Measurements from ENCODE around the gene GPR61.

The GPR61 gene

GRCh38 chr1:109569323-109569722, 29.7 kb downstream of the GPR61 start:
- Histone ChIP-seq H3K27ac (ENCODE audit: low read depth in 2 of 2, low read length in 2 of 2) (no peak overlapping the region), H3K4me1 (ENCODE audit: control insufficient read depth in 2 of 2, insufficient read depth in 2 of 2, low read length in 2 of 2) (peaks cover under 1 to 17% of the 10 kb centered on the region in 2 donors), H3K27me3 (ENCODE audit: control insufficient read depth in 2 of 2, insufficient read depth in 2 of 2, low read length in 2 of 2) (no peaks in the 10 kb centered on the region), H3K36me3 (ENCODE audit: control insufficient read depth in 2 of 2, insufficient read depth in 2 of 2, low read length in 2 of 2) (no peaks in the 10 kb centered on the region), H3K9ac (ENCODE audit: low read depth in 1 of 2, low read length in 2 of 2) (no peak overlapping the region), H3K4me3 (ENCODE audit: low read length in 2 of 2) (no peak overlapping the region), H3K9me3 (ENCODE audit: control insufficient read depth in 2 of 2, low read length in 2 of 2) (no peaks in the 10 kb centered on the region)

DNA sequence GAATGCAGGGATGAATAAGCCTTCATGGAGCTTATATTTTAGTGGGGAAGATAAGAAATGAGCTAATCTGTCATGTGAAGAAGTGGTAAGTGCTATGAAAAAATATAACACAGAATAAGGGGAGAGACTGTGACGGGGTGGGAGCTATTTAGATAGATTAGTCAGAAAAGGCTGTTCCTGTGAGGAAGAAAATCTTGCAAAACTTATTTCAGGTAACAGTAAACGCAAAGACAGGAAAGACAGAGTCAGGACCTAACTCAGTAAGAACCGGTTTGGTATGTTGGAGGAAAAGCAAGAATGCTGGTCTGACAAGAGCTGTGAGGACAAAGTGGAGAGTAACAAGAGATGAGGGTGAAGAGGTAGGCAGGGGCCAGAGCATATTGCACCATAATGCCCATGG, 30.7 kb downstream of the GPR61 start:
- H3K4me3 ChIP-seq (ENCODE audit: low read length in 2 of 2): no peak overlapping the region
- no peaks in the 10 kb centered on the region for H3K36me3 ChIP-seq (ENCODE audit: control insufficient read depth in 2 of 2, insufficient read depth in 2 of 2, low read length in 2 of 2)
- H3K27me3 ChIP-seq (ENCODE audit: control insufficient read depth in 2 of 2, insufficient read depth in 2 of 2, low read length in 2 of 2): no peaks in the 10 kb centered on the region
- peaks cover 0 to 17% of the 10 kb centered on the region in 2 donors for H3K4me1 ChIP-seq (ENCODE audit: control insufficient read depth in 2 of 2, insufficient read depth in 2 of 2, low read length in 2 of 2)
- H3K9ac ChIP-seq (ENCODE audit: low read depth in 1 of 2, low read length in 2 of 2): no peak overlapping the region
- H3K27ac ChIP-seq (ENCODE audit: low read depth in 2 of 2, low read length in 2 of 2): no peak overlapping the region
- H3K9me3 ChIP-seq (ENCODE audit: control insufficient read depth in 2 of 2, low read length in 2 of 2): no peaks in the 10 kb centered on the region

DNA sequence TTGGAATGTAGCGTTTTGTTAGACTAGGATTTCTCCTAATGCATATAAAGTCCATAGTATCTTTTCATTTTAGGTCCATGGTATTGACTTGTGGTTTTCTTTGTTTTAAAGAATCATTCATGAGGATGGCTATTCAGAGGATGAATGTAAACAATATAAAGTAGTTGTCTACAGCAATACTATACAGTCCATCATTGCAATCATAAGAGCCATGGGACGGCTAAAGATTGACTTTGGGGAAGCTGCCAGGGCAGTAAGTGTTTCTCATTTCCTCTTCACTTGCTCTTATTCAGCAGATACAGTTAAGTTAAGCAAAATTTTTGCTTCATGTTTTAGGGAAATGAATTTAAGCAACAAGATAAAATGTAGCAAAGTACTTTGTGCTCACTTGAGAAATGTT, 34.1 kb downstream of the GPR61 start:
- peaks cover 0 to 4% of the 10 kb centered on the region in 2 donors for H3K36me3 ChIP-seq (ENCODE audit: control insufficient read depth in 2 of 2, insufficient read depth in 2 of 2, low read length in 2 of 2)
- H3K9me3 ChIP-seq (ENCODE audit: control insufficient read depth in 2 of 2, low read length in 2 of 2): no peaks in the 10 kb centered on the region
- H3K27me3 ChIP-seq (ENCODE audit: control insufficient read depth in 2 of 2, insufficient read depth in 2 of 2, low read length in 2 of 2): no peaks in the 10 kb centered on the region
- no peak overlapping the region for H3K9ac ChIP-seq (ENCODE audit: low read depth in 1 of 2, low read length in 2 of 2)
- no peak overlapping the region for H3K4me3 ChIP-seq (ENCODE audit: low read length in 2 of 2)
- H3K4me1 ChIP-seq (ENCODE audit: control insufficient read depth in 2 of 2, insufficient read depth in 2 of 2, low read length in 2 of 2): no peaks in the 10 kb centered on the region
- H3K27ac ChIP-seq (ENCODE audit: low read depth in 2 of 2, low read length in 2 of 2): no peak overlapping the region

DNA sequence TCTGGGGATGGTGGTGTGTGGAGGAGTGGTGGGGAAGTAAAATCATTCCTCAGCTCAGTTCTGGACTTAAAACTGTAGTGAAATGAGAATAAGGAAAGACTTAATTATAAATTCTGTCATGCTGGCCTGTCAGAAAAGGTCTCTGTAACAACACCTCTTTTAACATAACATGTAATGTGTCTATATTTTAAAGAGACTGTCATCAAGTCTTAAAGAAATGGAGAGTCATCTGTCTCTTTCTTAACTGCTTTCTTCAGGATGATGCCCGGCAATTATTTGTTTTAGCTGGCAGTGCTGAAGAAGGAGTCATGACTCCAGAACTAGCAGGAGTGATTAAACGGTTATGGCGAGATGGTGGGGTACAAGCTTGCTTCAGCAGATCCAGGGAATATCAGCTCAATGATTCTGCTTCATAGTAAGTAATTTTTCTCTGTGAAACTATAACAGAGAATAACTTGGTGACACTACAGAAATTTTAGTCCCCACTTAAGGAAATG, 39.3 kb downstream of the GPR61 start:
- Histone ChIP-seq H3K4me3 (ENCODE audit: low read length in 2 of 2) (no peak overlapping the region), H3K9me3 (ENCODE audit: control insufficient read depth in 2 of 2, low read length in 2 of 2) (no peaks in the 10 kb centered on the region), H3K36me3 (ENCODE audit: control insufficient read depth in 2 of 2, insufficient read depth in 2 of 2, low read length in 2 of 2) (peaks cover 13 to 41% of the 10 kb centered on the region in 2 donors), H3K27ac (ENCODE audit: low read depth in 2 of 2, low read length in 2 of 2) (no peak overlapping the region), H3K4me1 (ENCODE audit: control insufficient read depth in 2 of 2, insufficient read depth in 2 of 2, low read length in 2 of 2) (no peaks in the 10 kb centered on the region), H3K9ac (ENCODE audit: low read depth in 1 of 2, low read length in 2 of 2) (no peak overlapping the region), H3K27me3 (ENCODE audit: control insufficient read depth in 2 of 2, insufficient read depth in 2 of 2, low read length in 2 of 2) (no peaks in the 10 kb centered on the region)

GRCh38 chr1:109579491-109579890, 39.8 kb downstream of the GPR61 start:
- H3K27me3 ChIP-seq (ENCODE audit: control insufficient read depth in 2 of 2, insufficient read depth in 2 of 2, low read length in 2 of 2): no peaks in the 10 kb centered on the region
- no peaks in the 10 kb centered on the region for H3K9me3 ChIP-seq (ENCODE audit: control insufficient read depth in 2 of 2, low read length in 2 of 2)
- no peak overlapping the region for H3K9ac ChIP-seq (ENCODE audit: low read depth in 1 of 2, low read length in 2 of 2)
- H3K4me1 ChIP-seq (ENCODE audit: control insufficient read depth in 2 of 2, insufficient read depth in 2 of 2, low read length in 2 of 2): no peaks in the 10 kb centered on the region
- no peak overlapping the region for H3K4me3 ChIP-seq (ENCODE audit: low read length in 2 of 2)
- no peak overlapping the region for H3K27ac ChIP-seq (ENCODE audit: low read depth in 2 of 2, low read length in 2 of 2)
- H3K36me3 ChIP-seq (ENCODE audit: control insufficient read depth in 2 of 2, insufficient read depth in 2 of 2, low read length in 2 of 2): peaks cover 17 to 46% of the 10 kb centered on the region in 2 donors

- Histone ChIP-seq H3K36me3 (ENCODE audit: control insufficient read depth in 2 of 2, insufficient read depth in 2 of 2, low read length in 2 of 2) (peaks cover 41 to 64% of the 10 kb centered on the region in 2 donors), H3K4me1 (ENCODE audit: control insufficient read depth in 2 of 2, insufficient read depth in 2 of 2, low read length in 2 of 2) (no peaks in the 10 kb centered on the region), H3K27ac (ENCODE audit: low read depth in 2 of 2, low read length in 2 of 2) (no peak overlapping the region), H3K9ac (ENCODE audit: low read depth in 1 of 2, low read length in 2 of 2) (no peak overlapping the region), H3K4me3 (ENCODE audit: low read length in 2 of 2) (no peak overlapping the region), H3K27me3 (ENCODE audit: control insufficient read depth in 2 of 2, insufficient read depth in 2 of 2, low read length in 2 of 2) (no peaks in the 10 kb centered on the region), H3K9me3 (ENCODE audit: control insufficient read depth in 2 of 2, low read length in 2 of 2) (no peaks in the 10 kb centered on the region)
Observed at GRCh38 chr1:109582021-109582420, 42.3 kb downstream of the GPR61 start.

- Histone ChIP-seq H3K36me3 (ENCODE audit: control insufficient read depth in 2 of 2, insufficient read depth in 2 of 2, low read length in 2 of 2) (peaks cover 50 to 66% of the 10 kb centered on the region in 2 donors), H3K9me3 (ENCODE audit: control insufficient read depth in 2 of 2, low read length in 2 of 2) (no peaks in the 10 kb centered on the region), H3K4me1 (ENCODE audit: control insufficient read depth in 2 of 2, insufficient read depth in 2 of 2, low read length in 2 of 2) (no peaks in the 10 kb centered on the region), H3K4me3 (ENCODE audit: low read length in 2 of 2) (no peak overlapping the region), H3K27me3 (ENCODE audit: control insufficient read depth in 2 of 2, insufficient read depth in 2 of 2, low read length in 2 of 2) (no peaks in the 10 kb centered on the region), H3K27ac (ENCODE audit: low read depth in 2 of 2, low read length in 2 of 2) (no peak overlapping the region), H3K9ac (ENCODE audit: low read depth in 1 of 2, low read length in 2 of 2) (no peak overlapping the region)
Observed at GRCh38 chr1:109584766-109585165, 45.1 kb downstream of the GPR61 start.

GRCh38 chr1:109586055-109586454, 46.4 kb downstream of the GPR61 start:
- H3K27me3 ChIP-seq (ENCODE audit: control insufficient read depth in 2 of 2, insufficient read depth in 2 of 2, low read length in 2 of 2): no peaks in the 10 kb centered on the region
- no peak overlapping the region for H3K27ac ChIP-seq (ENCODE audit: low read depth in 2 of 2, low read length in 2 of 2)
- no peaks in the 10 kb centered on the region for H3K4me1 ChIP-seq (ENCODE audit: control insufficient read depth in 2 of 2, insufficient read depth in 2 of 2, low read length in 2 of 2)
- H3K9ac ChIP-seq (ENCODE audit: low read depth in 1 of 2, low read length in 2 of 2): no peak overlapping the region
- peaks cover 47 to 60% of the 10 kb centered on the region in 2 donors for H3K36me3 ChIP-seq (ENCODE audit: control insufficient read depth in 2 of 2, insufficient read depth in 2 of 2, low read length in 2 of 2)
- no peak overlapping the region for H3K4me3 ChIP-seq (ENCODE audit: low read length in 2 of 2)
- H3K9me3 ChIP-seq (ENCODE audit: control insufficient read depth in 2 of 2, low read length in 2 of 2): no peaks in the 10 kb centered on the region

- Histone ChIP-seq H3K27ac (ENCODE audit: low read depth in 2 of 2, low read length in 2 of 2) (no peak overlapping the region), H3K4me3 (ENCODE audit: low read length in 2 of 2) (no peak overlapping the region), H3K9me3 (ENCODE audit: control insufficient read depth in 2 of 2, low read length in 2 of 2) (no peaks in the 10 kb centered on the region), H3K36me3 (ENCODE audit: control insufficient read depth in 2 of 2, insufficient read depth in 2 of 2, low read length in 2 of 2) (peaks cover 59 to 67% of the 10 kb centered on the region in 2 donors), H3K4me1 (ENCODE audit: control insufficient read depth in 2 of 2, insufficient read depth in 2 of 2, low read length in 2 of 2) (no peaks in the 10 kb centered on the region), H3K27me3 (ENCODE audit: control insufficient read depth in 2 of 2, insufficient read depth in 2 of 2, low read length in 2 of 2) (no peaks in the 10 kb centered on the region), H3K9ac (ENCODE audit: low read depth in 1 of 2, low read length in 2 of 2) (no peak overlapping the region)
Observed at GRCh38 chr1:109589177-109589576, 49.5 kb downstream of the GPR61 start.

- Histone ChIP-seq H3K4me1 (ENCODE audit: control insufficient read depth in 2 of 2, insufficient read depth in 2 of 2, low read length in 2 of 2) (no peaks in the 10 kb centered on the region), H3K9ac (ENCODE audit: low read depth in 1 of 2, low read length in 2 of 2) (no peak overlapping the region)
Observed at GRCh38 chr1:109589679-109590078, 50.0 kb downstream of the GPR61 start.

DNA sequence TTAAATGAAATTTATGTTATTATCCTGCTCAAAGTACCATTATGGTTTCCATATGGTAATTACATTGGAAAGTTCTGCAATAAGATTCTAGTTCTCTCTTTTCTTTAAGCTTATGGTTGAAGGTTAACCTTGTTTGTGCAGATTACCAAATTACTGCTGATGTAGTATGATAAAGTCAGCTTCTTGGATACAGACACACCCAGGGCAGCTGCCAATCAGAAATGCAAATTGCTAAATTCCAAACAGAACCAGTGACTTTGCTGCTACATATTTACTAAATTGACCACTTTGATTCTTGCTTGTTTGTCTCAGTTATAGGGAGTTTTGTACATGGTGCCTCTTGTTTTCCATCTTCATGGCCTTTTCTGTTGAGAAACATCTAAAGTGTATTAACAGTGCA, 53.2 kb downstream of the GPR61 start:
- Histone ChIP-seq H3K4me3 (ENCODE audit: low read length in 2 of 2) (no peak overlapping the region), H3K4me1 (ENCODE audit: control insufficient read depth in 2 of 2, insufficient read depth in 2 of 2, low read length in 2 of 2) (no peaks in the 10 kb centered on the region), H3K9ac (ENCODE audit: low read depth in 1 of 2, low read length in 2 of 2) (no peak overlapping the region), H3K9me3 (ENCODE audit: control insufficient read depth in 2 of 2, low read length in 2 of 2) (no peaks in the 10 kb centered on the region), H3K36me3 (ENCODE audit: control insufficient read depth in 2 of 2, insufficient read depth in 2 of 2, low read length in 2 of 2) (peaks cover 39 to 45% of the 10 kb centered on the region in 2 donors), H3K27ac (ENCODE audit: low read depth in 2 of 2, low read length in 2 of 2) (no peak overlapping the region), H3K27me3 (ENCODE audit: control insufficient read depth in 2 of 2, insufficient read depth in 2 of 2, low read length in 2 of 2) (no peaks in the 10 kb centered on the region)

More at GRCh38 chr1:109589679-109590078, 50.0 kb downstream of the GPR61 start:
- Histone ChIP-seq H3K4me3 (ENCODE audit: low read length in 2 of 2) (no peak overlapping the region), H3K27ac (ENCODE audit: low read depth in 2 of 2, low read length in 2 of 2) (no peak overlapping the region), H3K9me3 (ENCODE audit: control insufficient read depth in 2 of 2, low read length in 2 of 2) (no peaks in the 10 kb centered on the region), H3K36me3 (ENCODE audit: control insufficient read depth in 2 of 2, insufficient read depth in 2 of 2, low read length in 2 of 2) (peaks cover 54 to 64% of the 10 kb centered on the region in 2 donors), H3K27me3 (ENCODE audit: control insufficient read depth in 2 of 2, insufficient read depth in 2 of 2, low read length in 2 of 2) (no peaks in the 10 kb centered on the region)

Measured in mucosa of rectum (tissue), 2 donors.